ENCODE results near the gene ABCC4. TPM values are rescaled to one million over a fixed set of nuclear protein-coding genes. Genes with fewer than 3 reads are reported as not detected.

Gene ABCC4
- total and polyA plus RNA-seq, 2 experiments from 2014 or later = 4.3 to 12.2 TPM

DNA sequence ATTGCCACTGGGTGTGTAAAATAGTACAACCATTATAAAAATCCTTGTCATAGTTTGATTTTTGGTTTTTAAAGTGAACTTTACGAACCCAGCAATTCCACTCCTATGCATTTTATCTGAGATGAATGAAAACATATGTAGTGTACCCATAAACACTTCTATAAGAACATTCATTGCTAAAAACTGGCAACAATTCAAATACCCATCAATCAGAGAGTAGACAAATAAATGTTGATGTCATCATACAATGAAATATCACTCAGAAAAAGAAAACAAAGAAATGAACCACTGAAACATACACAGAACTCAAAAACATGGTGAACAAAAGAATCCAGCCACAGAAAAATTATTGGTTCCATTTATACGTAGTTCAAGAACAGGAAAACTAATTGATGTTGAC lies 202.3 kb downstream of the ABCC4 start (continued):
- TF ChIP-seq, protein P1, sequence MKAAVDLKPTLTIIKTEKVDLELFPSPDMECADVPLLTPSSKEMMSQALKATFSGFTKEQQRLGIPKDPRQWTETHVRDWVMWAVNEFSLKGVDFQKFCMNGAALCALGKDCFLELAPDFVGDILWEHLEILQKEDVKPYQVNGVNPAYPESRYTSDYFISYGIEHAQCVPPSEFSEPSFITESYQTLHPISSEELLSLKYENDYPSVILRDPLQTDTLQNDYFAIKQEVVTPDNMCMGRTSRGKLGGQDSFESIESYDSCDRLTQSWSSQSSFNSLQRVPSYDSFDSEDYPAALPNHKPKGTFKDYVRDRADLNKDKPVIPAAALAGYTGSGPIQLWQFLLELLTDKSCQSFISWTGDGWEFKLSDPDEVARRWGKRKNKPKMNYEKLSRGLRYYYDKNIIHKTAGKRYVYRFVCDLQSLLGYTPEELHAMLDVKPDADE (IDR thresholded peaks at IDR 0.05) = no peak
- no peak for TF ChIP-seq EZH2 (IDR thresholded peaks at IDR 0.05; ENCODE audit: low read depth, unreplicated experiment)
- TF ChIP-seq, protein P2, sequence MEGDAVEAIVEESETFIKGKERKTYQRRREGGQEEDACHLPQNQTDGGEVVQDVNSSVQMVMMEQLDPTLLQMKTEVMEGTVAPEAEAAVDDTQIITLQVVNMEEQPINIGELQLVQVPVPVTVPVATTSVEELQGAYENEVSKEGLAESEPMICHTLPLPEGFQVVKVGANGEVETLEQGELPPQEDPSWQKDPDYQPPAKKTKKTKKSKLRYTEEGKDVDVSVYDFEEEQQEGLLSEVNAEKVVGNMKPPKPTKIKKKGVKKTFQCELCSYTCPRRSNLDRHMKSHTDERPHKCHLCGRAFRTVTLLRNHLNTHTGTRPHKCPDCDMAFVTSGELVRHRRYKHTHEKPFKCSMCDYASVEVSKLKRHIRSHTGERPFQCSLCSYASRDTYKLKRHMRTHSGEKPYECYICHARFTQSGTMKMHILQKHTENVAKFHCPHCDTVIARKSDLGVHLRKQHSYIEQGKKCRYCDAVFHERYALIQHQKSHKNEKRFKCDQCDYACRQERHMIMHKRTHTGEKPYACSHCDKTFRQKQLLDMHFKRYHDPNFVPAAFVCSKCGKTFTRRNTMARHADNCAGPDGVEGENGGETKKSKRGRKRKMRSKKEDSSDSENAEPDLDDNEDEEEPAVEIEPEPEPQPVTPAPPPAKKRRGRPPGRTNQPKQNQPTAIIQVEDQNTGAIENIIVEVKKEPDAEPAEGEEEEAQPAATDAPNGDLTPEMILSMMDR (conservative IDR thresholded peaks at IDR 0.05; ENCODE audit: low read depth in 2 of 2) = no peak

DNA sequence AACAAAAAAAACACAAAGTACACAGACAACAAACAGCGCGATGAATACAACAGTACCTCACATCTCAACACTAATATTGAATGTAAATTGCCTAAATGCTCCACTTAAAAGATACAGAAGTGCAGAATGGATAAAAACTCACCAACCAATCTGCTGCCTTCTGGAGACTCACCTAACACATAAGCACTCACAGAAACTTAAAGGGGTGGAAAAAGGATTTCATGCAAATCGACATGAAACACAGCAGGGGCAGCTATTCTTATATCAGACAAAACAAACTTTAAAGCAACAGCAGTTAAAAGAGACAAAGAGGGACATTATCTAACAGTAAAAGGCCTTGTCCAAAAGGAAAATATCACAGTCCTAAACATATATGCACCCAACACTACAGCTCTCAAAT lies 209.5 kb downstream of the ABCC4 start:
- no peak overlapping the region for H3K27ac Mint-ChIP-seq
- Histone ChIP-seq H3K4me2 (no peak overlapping the region), H4K20me1 (replicated peaks; ENCODE audit: insufficient read depth) (no peaks in the 10 kb centered on the region), H2AFZ (no peak overlapping the region), H3K9me2 (ENCODE audit: insufficient read depth) (no peaks in the 10 kb centered on the region), H3K27ac (ENCODE audit: low read depth) (no peak overlapping the region), H3F3A (replicated peaks; ENCODE audit: low read depth) (no peaks in the 10 kb centered on the region), H3K27me3 (ENCODE audit: insufficient read depth) (no peaks in the 10 kb centered on the region), H3K4me1 (ENCODE audit: insufficient read depth) (no peaks in the 10 kb centered on the region), H3K36me3 (ENCODE audit: insufficient read depth) (no peaks in the 10 kb centered on the region), H3K4me3 (no peak overlapping the region), H3K79me2 (replicated peaks; ENCODE audit: insufficient read depth) (no peaks in the 10 kb centered on the region)
- H3K4me1 Mint-ChIP-seq = peaks cover 7% of the 10 kb centered on the region
- H3K36me3 Mint-ChIP-seq (ENCODE audit: low read depth) = peaks cover 6% of the 10 kb centered on the region
- no peaks in the 10 kb centered on the region for H3K27me3 Mint-ChIP-seq (ENCODE audit: insufficient read depth, low read depth, poor library complexity)
- peaks cover 7% of the 10 kb centered on the region; the same call in 2 of the 3 replicates for H3K9me3 Mint-ChIP-seq
- DNase-seq (ENCODE audit: low spot score) (no peak), ATAC-seq (no peak)
- no peak for TF ChIP-seq CREB1 (CRISPR knock-in tag; IDR thresholded peaks at IDR 0.05; ENCODE audit: low read depth)
- no peak for TF ChIP-seq EZH2phosphoT487 (IDR thresholded peaks at IDR 0.05; ENCODE audit: unreplicated experiment)
- TF ChIP-seq EZH2 (IDR thresholded peaks at IDR 0.05; ENCODE audit: low read depth, unreplicated experiment) = no peak
- no peak overlapping the region for H3K4me3 Mint-ChIP-seq

DNA sequence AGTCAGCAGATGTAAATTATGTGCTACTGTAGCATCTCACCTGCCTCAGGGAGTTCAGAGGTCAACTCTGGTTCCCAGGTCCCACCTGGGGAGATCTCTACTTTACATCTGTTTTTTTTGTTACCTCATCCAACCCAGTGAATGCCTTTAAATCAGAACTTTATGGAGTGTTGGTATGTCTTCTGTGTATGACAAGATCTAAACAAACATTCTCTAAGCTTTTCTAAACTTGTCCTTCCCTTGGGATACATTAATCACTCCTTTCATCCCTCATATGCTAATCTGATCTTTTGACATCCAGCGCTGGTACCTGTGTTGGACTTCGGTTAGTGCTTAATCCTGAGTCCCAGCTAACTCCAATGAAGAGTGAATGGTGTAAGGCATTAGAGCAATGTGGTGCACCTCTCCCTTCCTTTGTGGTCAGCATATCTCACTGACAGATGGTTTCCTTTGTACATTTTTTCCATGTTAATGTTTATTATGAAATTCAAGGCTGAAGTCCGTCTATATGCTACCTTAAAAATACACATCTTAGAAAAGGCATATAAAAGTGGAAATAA lies 213.4 kb downstream of the ABCC4 start:
- Mint-ChIP-seq H3K27ac (no peak overlapping the region), H3K4me3 (no peak overlapping the region), H3K27me3 (ENCODE audit: insufficient read depth, low read depth, poor library complexity) (peaks cover 2% of the 10 kb centered on the region), H3K4me1 (peaks cover 7% of the 10 kb centered on the region), H3K9me3 (peaks cover 5% of the 10 kb centered on the region; the same call in 2 of the 3 replicates), H3K36me3 (ENCODE audit: low read depth) (no peaks in the 10 kb centered on the region; the same call in 2 of the 3 replicates)
- H3K4me3 ChIP-seq = no peak overlapping the region
- H3K36me3 ChIP-seq (ENCODE audit: insufficient read depth) = no peaks in the 10 kb centered on the region
- DNase-seq (ENCODE audit: low spot score) = no peak
- H2AFZ ChIP-seq = no peak overlapping the region
- H4K20me1 ChIP-seq (replicated peaks; ENCODE audit: insufficient read depth) = no peaks in the 10 kb centered on the region
- no peak overlapping the region for H3K4me2 ChIP-seq
- no peaks in the 10 kb centered on the region for H3K4me1 ChIP-seq (ENCODE audit: insufficient read depth)
- no peak overlapping the region for H3K27ac ChIP-seq (ENCODE audit: low read depth)
- no peaks in the 10 kb centered on the region for H3K27me3 ChIP-seq (ENCODE audit: insufficient read depth)
- no peaks in the 10 kb centered on the region for H3K9me2 ChIP-seq (ENCODE audit: insufficient read depth)
- no peaks in the 10 kb centered on the region for H3K79me2 ChIP-seq (replicated peaks; ENCODE audit: insufficient read depth)
- no peaks in the 10 kb centered on the region for H3F3A ChIP-seq (replicated peaks; ENCODE audit: low read depth)
- ATAC-seq = no peak
- TF ChIP-seq, protein P3, sequence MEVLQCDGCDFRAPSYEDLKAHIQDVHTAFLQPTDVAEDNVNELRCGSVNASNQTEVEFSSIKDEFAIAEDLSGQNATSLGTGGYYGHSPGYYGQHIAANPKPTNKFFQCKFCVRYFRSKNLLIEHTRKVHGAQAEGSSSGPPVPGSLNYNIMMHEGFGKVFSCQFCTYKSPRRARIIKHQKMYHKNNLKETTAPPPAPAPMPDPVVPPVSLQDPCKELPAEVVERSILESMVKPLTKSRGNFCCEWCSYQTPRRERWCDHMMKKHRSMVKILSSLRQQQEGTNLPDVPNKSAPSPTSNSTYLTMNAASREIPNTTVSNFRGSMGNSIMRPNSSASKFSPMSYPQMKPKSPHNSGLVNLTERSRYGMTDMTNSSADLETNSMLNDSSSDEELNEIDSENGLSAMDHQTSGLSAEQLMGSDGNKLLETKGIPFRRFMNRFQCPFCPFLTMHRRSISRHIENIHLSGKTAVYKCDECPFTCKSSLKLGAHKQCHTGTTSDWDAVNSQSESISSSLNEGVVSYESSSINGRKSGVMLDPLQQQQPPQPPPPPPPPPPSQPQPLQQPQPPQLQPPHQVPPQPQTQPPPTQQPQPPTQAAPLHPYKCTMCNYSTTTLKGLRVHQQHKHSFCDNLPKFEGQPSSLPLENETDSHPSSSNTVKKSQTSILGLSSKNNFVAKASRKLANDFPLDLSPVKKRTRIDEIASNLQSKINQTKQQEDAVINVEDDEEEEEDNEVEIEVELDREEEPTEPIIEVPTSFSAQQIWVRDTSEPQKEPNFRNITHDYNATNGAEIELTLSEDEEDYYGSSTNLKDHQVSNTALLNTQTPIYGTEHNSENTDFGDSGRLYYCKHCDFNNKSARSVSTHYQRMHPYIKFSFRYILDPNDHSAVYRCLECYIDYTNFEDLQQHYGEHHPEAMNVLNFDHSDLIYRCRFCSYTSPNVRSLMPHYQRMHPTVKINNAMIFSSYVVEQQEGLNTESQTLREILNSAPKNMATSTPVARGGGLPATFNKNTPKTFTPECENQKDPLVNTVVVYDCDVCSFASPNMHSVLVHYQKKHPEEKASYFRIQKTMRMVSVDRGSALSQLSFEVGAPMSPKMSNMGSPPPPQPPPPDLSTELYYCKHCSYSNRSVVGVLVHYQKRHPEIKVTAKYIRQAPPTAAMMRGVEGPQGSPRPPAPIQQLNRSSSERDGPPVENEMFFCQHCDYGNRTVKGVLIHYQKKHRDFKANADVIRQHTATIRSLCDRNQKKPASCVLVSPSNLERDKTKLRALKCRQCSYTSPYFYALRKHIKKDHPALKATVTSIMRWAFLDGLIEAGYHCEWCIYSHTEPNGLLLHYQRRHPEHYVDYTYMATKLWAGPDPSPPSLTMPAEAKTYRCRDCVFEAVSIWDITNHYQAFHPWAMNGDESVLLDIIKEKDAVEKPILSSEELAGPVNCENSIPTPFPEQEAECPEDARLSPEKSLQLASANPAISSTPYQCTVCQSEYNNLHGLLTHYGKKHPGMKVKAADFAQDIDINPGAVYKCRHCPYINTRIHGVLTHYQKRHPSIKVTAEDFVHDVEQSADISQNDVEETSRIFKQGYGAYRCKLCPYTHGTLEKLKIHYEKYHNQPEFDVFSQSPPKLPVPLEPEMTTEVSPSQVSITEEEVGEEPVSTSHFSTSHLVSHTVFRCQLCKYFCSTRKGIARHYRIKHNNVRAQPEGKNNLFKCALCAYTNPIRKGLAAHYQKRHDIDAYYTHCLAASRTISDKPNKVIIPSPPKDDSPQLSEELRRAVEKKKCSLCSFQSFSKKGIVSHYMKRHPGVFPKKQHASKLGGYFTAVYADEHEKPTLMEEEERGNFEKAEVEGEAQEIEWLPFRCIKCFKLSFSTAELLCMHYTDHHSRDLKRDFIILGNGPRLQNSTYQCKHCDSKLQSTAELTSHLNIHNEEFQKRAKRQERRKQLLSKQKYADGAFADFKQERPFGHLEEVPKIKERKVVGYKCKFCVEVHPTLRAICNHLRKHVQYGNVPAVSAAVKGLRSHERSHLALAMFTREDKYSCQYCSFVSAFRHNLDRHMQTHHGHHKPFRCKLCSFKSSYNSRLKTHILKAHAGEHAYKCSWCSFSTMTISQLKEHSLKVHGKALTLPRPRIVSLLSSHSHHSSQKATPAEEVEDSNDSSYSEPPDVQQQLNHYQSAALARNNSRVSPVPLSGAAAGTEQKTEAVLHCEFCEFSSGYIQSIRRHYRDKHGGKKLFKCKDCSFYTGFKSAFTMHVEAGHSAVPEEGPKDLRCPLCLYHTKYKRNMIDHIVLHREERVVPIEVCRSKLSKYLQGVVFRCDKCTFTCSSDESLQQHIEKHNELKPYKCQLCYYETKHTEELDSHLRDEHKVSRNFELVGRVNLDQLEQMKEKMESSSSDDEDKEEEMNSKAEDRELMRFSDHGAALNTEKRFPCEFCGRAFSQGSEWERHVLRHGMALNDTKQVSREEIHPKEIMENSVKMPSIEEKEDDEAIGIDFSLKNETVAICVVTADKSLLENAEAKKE (CRISPR knock-in tag; IDR thresholded peaks at IDR 0.05) = no peak
- TF ChIP-seq EZH2 (IDR thresholded peaks at IDR 0.05; ENCODE audit: low read depth, unreplicated experiment) = no peak
- TF ChIP-seq, protein P2 (conservative IDR thresholded peaks at IDR 0.05; ENCODE audit: low read depth in 2 of 2) = no peak
- TF ChIP-seq ZNF331 (CRISPR knock-in tag; IDR thresholded peaks at IDR 0.05; ENCODE audit: low read depth) = no peak
